ENCODE measurements around the gene MAGEC1.
"Not testable (repeated sequence)": the region's sequence is repeated elsewhere in the genome, so short reads cannot be mapped to it uniquely, and the experiment has no call there.

MAGEC1 gene, protein sequence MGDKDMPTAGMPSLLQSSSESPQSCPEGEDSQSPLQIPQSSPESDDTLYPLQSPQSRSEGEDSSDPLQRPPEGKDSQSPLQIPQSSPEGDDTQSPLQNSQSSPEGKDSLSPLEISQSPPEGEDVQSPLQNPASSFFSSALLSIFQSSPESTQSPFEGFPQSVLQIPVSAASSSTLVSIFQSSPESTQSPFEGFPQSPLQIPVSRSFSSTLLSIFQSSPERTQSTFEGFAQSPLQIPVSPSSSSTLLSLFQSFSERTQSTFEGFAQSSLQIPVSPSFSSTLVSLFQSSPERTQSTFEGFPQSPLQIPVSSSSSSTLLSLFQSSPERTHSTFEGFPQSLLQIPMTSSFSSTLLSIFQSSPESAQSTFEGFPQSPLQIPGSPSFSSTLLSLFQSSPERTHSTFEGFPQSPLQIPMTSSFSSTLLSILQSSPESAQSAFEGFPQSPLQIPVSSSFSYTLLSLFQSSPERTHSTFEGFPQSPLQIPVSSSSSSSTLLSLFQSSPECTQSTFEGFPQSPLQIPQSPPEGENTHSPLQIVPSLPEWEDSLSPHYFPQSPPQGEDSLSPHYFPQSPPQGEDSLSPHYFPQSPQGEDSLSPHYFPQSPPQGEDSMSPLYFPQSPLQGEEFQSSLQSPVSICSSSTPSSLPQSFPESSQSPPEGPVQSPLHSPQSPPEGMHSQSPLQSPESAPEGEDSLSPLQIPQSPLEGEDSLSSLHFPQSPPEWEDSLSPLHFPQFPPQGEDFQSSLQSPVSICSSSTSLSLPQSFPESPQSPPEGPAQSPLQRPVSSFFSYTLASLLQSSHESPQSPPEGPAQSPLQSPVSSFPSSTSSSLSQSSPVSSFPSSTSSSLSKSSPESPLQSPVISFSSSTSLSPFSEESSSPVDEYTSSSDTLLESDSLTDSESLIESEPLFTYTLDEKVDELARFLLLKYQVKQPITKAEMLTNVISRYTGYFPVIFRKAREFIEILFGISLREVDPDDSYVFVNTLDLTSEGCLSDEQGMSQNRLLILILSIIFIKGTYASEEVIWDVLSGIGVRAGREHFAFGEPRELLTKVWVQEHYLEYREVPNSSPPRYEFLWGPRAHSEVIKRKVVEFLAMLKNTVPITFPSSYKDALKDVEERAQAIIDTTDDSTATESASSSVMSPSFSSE

GRCh38 chrX:141903400-141904155, at the start of gene MAGEC1:
MAGEC1 (plus strand) TSS chrX:141903894; CDS start chrX:141905073, 1,179 bp downstream.
- DNase-seq (ENCODE audit: low spot score) = no peak

DNA sequence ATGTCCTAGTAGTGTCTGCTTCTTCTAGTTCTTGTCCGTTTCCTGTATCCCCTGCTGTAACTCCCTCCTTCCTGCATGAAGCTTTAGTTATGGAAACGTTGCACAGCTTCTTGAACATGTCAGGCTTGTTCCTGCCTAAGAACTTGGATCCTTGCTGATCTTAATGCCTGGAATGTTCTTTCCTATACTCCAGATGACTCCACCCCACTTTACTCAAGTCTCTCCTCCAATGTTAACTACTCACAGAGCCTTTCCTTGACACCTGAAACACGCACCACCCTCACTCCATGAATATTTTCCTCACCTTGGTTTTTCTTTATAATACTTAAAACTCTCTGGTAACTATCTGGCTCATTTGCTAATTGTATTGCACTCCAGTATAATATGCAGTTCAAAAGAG, 46.2 kb upstream of the MAGEC1 start:
- DNase-seq (ENCODE audit: low spot score) = no peak

- DNase-seq (ENCODE audit: low spot score) = no peak
Measured at GRCh38 chrX:141879616-141880015, 24.1 kb upstream of the MAGEC1 start.

DNA sequence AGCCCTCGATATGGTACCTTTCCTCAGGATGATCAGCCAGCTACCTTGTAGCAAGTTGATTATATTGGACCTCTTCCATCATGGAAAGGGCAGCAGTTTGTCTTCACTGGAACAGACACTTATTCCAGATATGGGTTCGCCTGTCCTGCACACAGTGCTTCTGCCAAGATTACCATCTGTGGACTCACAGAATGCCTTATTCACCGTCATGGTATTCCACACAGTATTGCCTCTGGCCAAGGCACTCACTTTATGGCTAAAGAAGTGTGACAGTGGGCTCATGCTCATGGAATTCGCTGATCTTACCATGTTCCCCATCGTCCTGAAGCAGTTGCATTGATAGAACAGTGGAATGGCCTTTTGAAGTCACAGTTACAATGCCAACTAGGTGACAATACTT, 14.9 kb upstream of the MAGEC1 start:
- not testable (repeated sequence) for DNase-seq (ENCODE audit: low spot score)

DNA sequence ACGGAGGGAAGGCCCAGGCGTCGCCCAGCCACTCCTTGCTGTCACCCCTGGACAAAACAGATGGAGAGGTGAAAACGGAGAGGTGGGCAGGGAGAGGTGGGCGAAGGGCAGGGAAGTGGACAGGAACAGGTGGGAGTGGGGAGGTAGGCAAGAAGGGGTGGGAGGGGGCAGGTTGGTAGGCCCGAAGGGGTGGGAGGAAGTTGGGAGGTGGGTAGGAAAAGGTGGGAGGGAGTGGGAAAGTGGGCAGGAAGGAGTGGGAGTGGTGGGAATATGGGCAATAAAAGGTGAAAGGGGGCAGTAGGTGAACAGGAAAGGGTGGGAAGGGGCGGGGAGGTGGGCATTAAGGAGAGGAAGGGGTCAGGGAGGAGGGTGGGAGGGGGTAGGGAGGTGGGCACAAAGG, 9.0 kb upstream of the MAGEC1 start:
- no peak for DNase-seq (ENCODE audit: low spot score)

GRCh38 chrX:141897690-141898089, 6.0 kb upstream of the MAGEC1 start:
- no peak for DNase-seq (ENCODE audit: low spot score)

DNA sequence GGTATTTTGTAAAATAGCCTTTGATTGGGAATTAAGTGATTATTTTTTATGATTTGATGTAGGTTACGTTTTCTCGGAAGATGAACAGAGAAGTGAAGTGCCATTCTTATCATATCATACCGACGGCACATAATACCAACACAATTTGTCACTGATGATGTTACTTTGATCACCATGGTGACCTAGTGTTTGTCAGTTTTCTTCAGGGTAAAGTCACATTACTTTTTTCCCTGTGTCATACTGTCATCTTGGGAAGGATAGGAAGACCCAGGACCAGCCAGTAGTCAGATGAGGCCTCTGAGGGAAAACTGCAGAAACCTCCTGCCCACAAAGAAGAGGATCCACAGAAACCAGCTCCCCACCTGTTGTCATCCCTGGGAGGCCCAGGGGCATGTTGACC, 1.3 kb upstream of the MAGEC1 start:
- no peak for DNase-seq (ENCODE audit: low spot score)

GRCh38 chrX:141904262-141904661, 568 bp downstream of the MAGEC1 start:
- DNase-seq (ENCODE audit: low spot score) = no peak

DNA sequence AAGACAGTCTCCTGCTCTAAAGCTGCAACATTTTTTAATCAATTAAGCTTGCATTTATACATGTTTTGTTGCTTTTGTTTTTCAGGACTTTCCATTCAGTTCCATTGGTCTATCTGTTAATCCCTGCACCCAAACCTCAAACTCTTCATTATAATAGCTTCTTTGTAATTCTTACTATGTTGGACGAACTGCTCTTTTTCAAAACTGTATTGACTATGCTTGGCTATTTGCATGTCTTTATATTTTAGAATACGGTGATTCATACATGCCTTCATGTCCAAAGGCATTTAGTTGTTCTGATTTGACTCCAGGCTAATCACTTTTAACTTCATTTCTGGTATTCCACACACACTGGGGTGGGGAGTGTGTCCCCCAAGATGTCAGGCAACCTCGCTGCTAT, 14.1 kb downstream of the MAGEC1 start:
- DNase-seq (ENCODE audit: low spot score) = no peak

DNA sequence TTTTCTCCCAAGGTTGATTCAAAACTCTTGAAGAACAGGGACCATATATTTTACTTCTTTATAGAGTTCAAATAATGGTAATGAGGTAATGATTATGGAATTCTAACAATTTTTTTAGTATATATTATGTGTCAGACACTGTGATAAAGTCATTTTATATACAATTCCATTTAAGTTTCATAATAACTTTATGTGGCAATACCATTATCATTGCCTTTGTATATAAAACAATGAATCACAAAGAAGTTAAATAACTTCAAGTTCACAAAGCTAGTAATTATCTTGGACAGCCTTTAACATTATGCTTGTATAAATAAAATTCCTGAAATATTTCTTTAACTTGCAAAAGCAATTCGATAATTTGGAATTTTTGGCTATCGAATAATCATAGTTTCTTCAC, 20.6 kb downstream of the MAGEC1 start:
- DNase-seq (ENCODE audit: low spot score) = no peak

- DNase-seq (ENCODE audit: low spot score) = no peak
Measured at GRCh38 chrX:141928432-141928831, 24.7 kb downstream of the MAGEC1 start.

- DNase-seq (ENCODE audit: low spot score) = no peak
Measured at GRCh38 chrX:141934059-141934641, 30.5 kb downstream of the MAGEC1 start.

- no peak for DNase-seq (ENCODE audit: low spot score)
Measured at GRCh38 chrX:141935645-141936044, 32.0 kb downstream of the MAGEC1 start.

DNA sequence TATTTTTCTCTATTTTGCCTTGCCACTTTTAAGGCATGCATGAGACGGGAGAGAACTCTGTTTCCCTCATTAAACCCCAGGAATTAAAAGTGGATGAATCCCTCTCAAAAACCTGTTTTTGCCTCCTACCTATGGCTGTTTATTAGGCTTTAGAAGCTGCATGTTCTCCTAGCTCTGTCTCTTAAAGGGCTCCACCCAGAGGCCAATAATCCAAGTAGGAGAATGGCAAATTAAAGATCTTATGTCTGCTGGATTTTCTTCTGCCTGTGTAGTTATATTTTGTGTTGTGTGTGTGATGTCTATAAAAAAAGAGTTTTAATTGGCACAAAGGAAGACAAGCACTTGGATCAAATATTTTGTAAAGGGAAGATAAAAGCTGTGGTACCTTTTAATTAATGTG, 32.4 kb downstream of the MAGEC1 start:
- no peak for DNase-seq (ENCODE audit: low spot score)

DNA sequence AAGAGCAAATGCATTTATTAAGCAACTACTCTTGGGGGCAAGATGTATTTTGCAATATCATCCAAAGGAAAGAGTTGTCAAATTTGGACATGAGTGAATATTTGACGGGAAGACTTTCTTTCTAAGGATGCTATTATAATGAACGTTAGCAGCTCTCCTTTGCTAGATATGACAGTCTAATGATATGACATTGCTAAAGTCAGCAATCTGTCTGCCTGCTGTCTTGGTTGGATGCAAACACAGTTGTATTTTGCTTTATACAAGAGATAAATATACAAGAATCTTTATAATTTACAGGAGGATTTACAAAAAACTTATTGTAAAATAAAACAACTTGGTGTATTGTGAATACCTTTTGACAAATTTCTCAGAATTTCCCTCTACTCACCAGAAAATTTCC, 37.5 kb downstream of the MAGEC1 start:
- no peak for DNase-seq (ENCODE audit: low spot score)

- DNase-seq (ENCODE audit: low spot score) = no peak
Measured at GRCh38 chrX:141945426-141945825, 41.7 kb downstream of the MAGEC1 start.

DNA sequence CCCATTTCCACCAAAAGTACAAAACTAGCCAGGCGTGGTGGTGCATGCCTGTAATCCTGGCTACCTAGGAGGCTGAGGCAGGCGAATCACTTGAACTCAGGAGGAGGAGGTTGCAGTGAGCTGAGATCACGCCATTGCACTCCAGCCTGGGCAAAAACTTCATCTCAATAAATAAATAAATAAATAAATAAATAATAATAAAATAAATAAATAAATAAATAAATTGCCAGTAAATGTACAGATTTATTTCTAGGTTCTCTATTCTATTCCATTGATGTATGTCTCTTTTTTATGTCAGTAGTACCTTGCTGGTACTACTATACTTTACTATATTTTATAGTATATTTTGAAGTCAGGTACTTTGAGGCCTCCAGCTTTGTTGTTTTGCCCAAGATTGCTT, 43.7 kb downstream of the MAGEC1 start:
- DNase-seq (ENCODE audit: low spot score) = no peak

DNA sequence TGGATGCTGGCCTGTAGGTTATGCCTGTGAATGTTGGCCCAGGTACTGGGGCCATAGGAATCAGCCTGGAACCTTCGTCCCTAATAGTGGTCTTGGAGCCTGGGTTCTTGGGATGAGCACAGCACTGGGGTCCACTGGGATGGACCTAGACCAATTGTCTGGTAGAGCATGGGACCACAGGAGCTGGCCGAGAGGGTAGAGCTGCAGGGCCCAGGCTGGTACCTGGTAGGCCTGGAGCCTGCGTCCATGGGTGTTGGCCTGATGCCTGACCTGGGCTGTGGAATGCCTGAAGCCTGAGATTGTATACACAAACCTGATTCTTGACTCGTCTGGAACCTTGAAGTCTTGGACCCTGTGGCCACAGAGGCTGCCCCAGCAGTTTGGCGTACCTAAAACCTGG, 48.9 kb downstream of the MAGEC1 start:
- DNase-seq (ENCODE audit: low spot score) = no peak

- DNase-seq (ENCODE audit: low spot score) = no peak
Measured at GRCh38 chrX:141958675-141959074, 55.0 kb downstream of the MAGEC1 start.
